ENCODE measurements around the gene LMLN. TPM values are rescaled to one million over a fixed set of nuclear protein-coding genes. Genes with fewer than 3 reads are reported as not detected.
A peak's percentile ranks its signal among the peaks of the same experiment; 100 is the strongest.
"Not testable (repeated sequence)": the region's sequence is repeated elsewhere in the genome, so short reads cannot be mapped to it uniquely, and the experiment has no call there.

The LMLN gene
- total RNA-seq, 3 donors from 2014 or later (not counting 1 experiment from before 2014, with no cell fraction given), result 2.3 to 4.5 (median 4.0) TPM

DNA sequence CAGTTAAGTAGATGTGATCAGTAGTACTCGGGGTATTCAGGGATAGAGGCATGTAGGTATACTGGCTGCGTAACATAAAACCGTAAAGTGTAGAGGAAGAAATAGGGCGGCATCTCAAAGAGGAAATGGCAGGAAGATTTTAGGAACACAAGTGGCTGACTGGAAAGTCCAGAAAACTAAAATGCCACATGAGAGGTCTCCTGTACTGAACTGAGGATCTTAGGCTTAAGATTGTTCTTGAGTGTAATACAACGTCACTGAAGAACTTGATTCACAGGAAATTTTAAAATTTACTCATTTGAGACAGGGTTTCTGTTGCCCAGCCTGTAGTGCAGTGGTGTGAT lies 2.3 kb upstream of the LMLN start:
- DNase-seq (no peak), ATAC-seq (no peak)
- Mint-ChIP-seq H3K9me3 (no peaks in the 10 kb centered on the region), H3K4me3 (peak overlapping the region; percentile 3), H3K27ac (peak overlapping the region; percentile 90 to 93), H3K27me3 (ENCODE audit: low read depth in 2 of 2) (no peaks in the 10 kb centered on the region), H3K4me1 (peaks cover 49 to 62% of the 10 kb centered on the region in 2 donors), H3K36me3 (peaks cover 15% of the 10 kb centered on the region)
- H3K4me1 ChIP-seq (ENCODE audit: control insufficient read depth, insufficient read depth, low read length), result peaks cover 27% of the 10 kb centered on the region
- WGBS (ENCODE audit: insufficient coverage), result 92% methylated on average over 5 of the region's 5 CpGs
- intact Hi-C loops (cut with micrococcal nuclease), result no loop called here
- H3K9me3 ChIP-seq (ENCODE audit: control insufficient read depth, insufficient read depth, low read length), result no peaks in the 10 kb centered on the region
- peaks cover 39% of the 10 kb centered on the region for H3K36me3 ChIP-seq (ENCODE audit: control insufficient read depth, insufficient read depth, low read length)
- TF ChIP-seq, protein P1, sequence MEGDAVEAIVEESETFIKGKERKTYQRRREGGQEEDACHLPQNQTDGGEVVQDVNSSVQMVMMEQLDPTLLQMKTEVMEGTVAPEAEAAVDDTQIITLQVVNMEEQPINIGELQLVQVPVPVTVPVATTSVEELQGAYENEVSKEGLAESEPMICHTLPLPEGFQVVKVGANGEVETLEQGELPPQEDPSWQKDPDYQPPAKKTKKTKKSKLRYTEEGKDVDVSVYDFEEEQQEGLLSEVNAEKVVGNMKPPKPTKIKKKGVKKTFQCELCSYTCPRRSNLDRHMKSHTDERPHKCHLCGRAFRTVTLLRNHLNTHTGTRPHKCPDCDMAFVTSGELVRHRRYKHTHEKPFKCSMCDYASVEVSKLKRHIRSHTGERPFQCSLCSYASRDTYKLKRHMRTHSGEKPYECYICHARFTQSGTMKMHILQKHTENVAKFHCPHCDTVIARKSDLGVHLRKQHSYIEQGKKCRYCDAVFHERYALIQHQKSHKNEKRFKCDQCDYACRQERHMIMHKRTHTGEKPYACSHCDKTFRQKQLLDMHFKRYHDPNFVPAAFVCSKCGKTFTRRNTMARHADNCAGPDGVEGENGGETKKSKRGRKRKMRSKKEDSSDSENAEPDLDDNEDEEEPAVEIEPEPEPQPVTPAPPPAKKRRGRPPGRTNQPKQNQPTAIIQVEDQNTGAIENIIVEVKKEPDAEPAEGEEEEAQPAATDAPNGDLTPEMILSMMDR (IDR thresholded peaks at IDR 0.05), result no peak
- no peak overlapping the region for H3K27ac ChIP-seq (ENCODE audit: low read length)
- H3K27me3 ChIP-seq (ENCODE audit: control insufficient read depth, insufficient read depth, low read length), result no peaks in the 10 kb centered on the region
- H3K4me3 ChIP-seq (ENCODE audit: low read length), result no peak overlapping the region

DNA sequence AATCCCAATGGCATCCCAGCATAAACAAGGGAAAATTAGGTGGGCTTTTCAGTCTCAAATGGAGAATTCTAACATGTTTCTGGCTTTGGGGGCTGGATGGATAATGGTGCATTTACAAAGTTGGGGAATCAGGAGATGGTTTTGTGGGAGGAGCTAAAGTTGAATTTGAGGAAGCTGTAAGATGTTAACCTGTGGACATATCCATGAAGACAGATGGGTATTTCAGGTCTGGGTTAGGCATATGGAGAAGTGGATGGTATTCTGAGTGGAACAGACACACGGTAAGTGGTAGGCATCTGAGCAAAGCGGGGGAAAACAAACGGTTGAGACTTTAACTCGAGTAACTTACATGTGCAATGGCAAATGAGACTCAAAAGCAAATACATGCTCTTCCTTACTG lies 1.7 kb upstream of the LMLN start:
- H3K4me1 Mint-ChIP-seq, result peaks cover 47 to 58% of the 10 kb centered on the region in 2 donors
- peaks cover 23% of the 10 kb centered on the region for H3K4me1 ChIP-seq (ENCODE audit: control insufficient read depth, insufficient read depth, low read length)
- peak overlapping the region; percentile 90 to 93 for H3K27ac Mint-ChIP-seq
- WGBS (ENCODE audit: insufficient coverage), result 94% methylated on average over 4 of the region's 4 CpGs
- H3K27me3 Mint-ChIP-seq (ENCODE audit: low read depth in 2 of 2), result no peaks in the 10 kb centered on the region
- peaks cover 34% of the 10 kb centered on the region for H3K36me3 ChIP-seq (ENCODE audit: control insufficient read depth, insufficient read depth, low read length)
- intact Hi-C loops (cut with micrococcal nuclease), result no loop called here
- no peak overlapping the region for H3K4me3 ChIP-seq (ENCODE audit: low read length)
- ATAC-seq (no peak), DNase-seq (no peak)
- H3K36me3 Mint-ChIP-seq, result peaks cover 12% of the 10 kb centered on the region
- H3K27me3 ChIP-seq (ENCODE audit: control insufficient read depth, insufficient read depth, low read length), result no peaks in the 10 kb centered on the region
- H3K9me3 ChIP-seq (ENCODE audit: control insufficient read depth, insufficient read depth, low read length), result no peaks in the 10 kb centered on the region
- no peaks in the 10 kb centered on the region for H3K9me3 Mint-ChIP-seq
- H3K4me3 Mint-ChIP-seq, result peak overlapping the region; percentile 65
- TF ChIP-seq, protein P1 (IDR thresholded peaks at IDR 0.05), result no peak
- H3K27ac ChIP-seq (ENCODE audit: low read length), result peak overlapping the region; percentile 9

DNA sequence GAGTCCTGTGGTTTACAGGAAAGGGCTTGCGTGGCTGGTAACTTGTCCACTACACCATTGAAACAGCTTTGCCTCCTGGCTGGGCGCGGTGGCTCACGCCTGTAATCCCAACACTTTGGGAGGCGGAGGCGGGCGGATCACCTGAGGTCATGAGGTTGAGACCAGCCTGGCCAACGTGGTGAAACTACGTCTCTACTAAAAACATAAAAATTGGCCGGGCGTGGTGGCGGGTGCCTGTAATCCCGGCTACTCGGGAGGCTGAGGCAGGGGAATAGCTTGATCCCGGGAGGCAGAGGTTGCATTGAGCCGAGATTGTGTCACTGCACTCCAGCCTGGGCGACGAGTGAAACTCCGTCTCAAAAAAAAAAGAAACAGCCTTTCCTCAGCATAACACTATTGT lies 1.2 kb upstream of the LMLN start:
- H3K4me3 Mint-ChIP-seq; H3K9me3 ChIP-seq (ENCODE audit: control insufficient read depth, insufficient read depth, low read length); H3K9me3 Mint-ChIP-seq; H3K4me3 ChIP-seq (ENCODE audit: low read length); H3K27ac ChIP-seq (ENCODE audit: low read length); DNase-seq; H3K36me3 Mint-ChIP-seq; ATAC-seq; H3K27me3 Mint-ChIP-seq (ENCODE audit: low read depth in 2 of 2); H3K27me3 ChIP-seq (ENCODE audit: control insufficient read depth, insufficient read depth, low read length); intact Hi-C loops (cut with micrococcal nuclease): not testable (repeated sequence)
- H3K36me3 ChIP-seq (ENCODE audit: control insufficient read depth, insufficient read depth, low read length), result peaks cover 29% of the 10 kb centered on the region
- 95% methylated on average over 17 of the region's 19 CpGs for WGBS (ENCODE audit: insufficient coverage)
- Mint-ChIP-seq H3K27ac (peak overlapping the region; percentile 90 to 93), H3K4me1 (peaks cover 42 to 53% of the 10 kb centered on the region in 2 donors)
- peaks cover 22% of the 10 kb centered on the region for H3K4me1 ChIP-seq (ENCODE audit: control insufficient read depth, insufficient read depth, low read length)

DNA sequence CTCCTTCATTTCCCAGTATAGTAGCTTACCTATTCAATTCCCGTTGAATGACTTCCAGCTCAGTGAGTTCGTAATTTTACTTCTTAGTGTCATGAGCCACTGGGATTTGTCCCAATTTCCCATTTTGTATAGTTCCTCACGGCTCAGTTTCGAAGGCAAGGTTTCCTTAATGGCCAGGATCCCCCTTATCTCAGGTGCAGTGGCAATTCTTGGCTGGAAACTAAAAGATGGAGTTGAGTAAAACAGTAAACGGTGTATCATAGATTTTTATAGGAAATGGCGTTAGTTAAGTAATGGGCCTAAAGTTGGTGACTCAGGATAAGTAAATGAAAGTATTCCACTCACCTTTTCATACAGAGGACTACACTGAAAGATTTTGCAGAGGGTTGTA lies 522 bp upstream of the LMLN start:
- no peak for DNase-seq
- no peaks in the 10 kb centered on the region for H3K27me3 ChIP-seq (ENCODE audit: control insufficient read depth, insufficient read depth, low read length)
- H3K4me1 ChIP-seq (ENCODE audit: control insufficient read depth, insufficient read depth, low read length), result peaks cover 22% of the 10 kb centered on the region
- 86% methylated on average over 5 of the region's 6 CpGs for WGBS (ENCODE audit: insufficient coverage)
- H3K27me3 Mint-ChIP-seq (ENCODE audit: low read depth in 2 of 2), result no peaks in the 10 kb centered on the region
- peaks cover 23% of the 10 kb centered on the region for H3K36me3 ChIP-seq (ENCODE audit: control insufficient read depth, insufficient read depth, low read length)
- H3K27ac Mint-ChIP-seq, result peak overlapping the region; percentile 90 to 93
- intact Hi-C loops (cut with micrococcal nuclease), result no loop called here
- peaks cover 40 to 49% of the 10 kb centered on the region in 2 donors for H3K4me1 Mint-ChIP-seq
- H3K4me3 ChIP-seq (ENCODE audit: low read length), result peak overlapping the region; percentile 47
- TF ChIP-seq, protein P1 (IDR thresholded peaks at IDR 0.05), result no peak
- no peak for ATAC-seq
- H3K27ac ChIP-seq (ENCODE audit: low read length), result peak overlapping the region; percentile 80
- peak overlapping the region; percentile 91 for H3K4me3 Mint-ChIP-seq
- peaks cover 5% of the 10 kb centered on the region for H3K36me3 Mint-ChIP-seq
- no peaks in the 10 kb centered on the region for H3K9me3 Mint-ChIP-seq
- no peaks in the 10 kb centered on the region for H3K9me3 ChIP-seq (ENCODE audit: control insufficient read depth, insufficient read depth, low read length)

Data from natural killer cell (primary cell).